OCI-M2 (cell line): ENCODE results near the gene NFYB.
"Not testable (repeated sequence)": the region's sequence is repeated elsewhere in the genome, so short reads cannot be mapped to it uniquely, and the experiment has no call there.

Source experiments
- DNase-seq: peaks from one replicate; lab custom pipeline; 2025; ENCODE audit not compliant: unreplicated experiment; lab: John Stamatoyannopoulos, UW

Gene NFYB

DNA sequence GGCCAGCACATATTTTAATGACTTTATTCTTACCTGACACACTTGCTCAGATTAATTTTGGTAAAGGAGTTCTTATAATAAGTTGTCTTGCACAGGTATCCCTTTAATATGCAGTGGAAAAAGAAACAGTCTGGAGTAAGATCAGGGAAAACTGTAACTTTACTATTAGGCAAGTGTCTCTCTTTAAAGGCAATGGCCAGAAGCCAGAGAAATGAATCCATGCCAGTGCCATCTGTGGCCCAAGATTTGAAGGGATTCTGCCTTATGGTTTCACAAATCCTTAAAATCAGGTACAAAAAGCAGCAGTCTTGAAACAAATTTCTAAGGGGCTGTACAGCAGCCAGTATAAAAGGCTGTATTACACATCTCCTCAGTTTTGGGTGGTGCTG is 22.4 kb downstream of the NFYB start:
- no peak for DNase-seq

DNA sequence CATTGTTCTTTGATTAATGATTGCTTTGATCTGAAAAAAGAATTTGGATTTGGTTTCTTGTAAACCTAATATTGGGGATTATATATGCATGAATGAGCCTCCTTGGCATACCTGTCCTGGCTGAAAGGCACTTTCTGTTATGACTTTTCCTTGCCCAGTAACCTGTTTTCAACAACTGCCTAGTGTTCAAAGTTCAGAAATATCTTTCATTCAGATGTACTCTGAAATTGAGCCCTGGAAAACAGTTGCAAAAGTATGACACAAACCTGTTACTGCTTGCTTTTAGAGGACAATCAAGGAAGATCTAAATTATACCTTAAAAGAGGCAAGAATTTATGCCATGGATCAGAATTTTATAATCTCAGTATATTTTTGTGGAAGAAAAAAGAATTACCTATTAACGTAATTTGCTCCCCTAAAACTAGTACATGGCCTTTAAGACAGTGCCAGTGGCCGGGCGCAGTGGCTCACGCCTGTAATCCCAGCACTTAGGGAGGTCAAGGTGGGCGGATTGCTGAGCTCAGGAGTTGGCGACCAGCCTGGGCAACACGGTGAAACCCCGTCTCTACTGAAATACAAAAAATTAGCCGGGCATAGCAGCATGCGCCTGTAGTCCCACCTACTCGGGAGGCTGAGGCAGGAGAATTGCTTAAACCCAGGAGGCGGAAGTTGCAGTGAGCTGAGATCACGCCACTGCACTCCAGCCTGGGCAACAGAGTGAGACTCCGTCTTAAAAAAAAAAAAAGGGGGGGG is 23.0 kb downstream of the NFYB start:
- not testable (repeated sequence) for DNase-seq

DNA sequence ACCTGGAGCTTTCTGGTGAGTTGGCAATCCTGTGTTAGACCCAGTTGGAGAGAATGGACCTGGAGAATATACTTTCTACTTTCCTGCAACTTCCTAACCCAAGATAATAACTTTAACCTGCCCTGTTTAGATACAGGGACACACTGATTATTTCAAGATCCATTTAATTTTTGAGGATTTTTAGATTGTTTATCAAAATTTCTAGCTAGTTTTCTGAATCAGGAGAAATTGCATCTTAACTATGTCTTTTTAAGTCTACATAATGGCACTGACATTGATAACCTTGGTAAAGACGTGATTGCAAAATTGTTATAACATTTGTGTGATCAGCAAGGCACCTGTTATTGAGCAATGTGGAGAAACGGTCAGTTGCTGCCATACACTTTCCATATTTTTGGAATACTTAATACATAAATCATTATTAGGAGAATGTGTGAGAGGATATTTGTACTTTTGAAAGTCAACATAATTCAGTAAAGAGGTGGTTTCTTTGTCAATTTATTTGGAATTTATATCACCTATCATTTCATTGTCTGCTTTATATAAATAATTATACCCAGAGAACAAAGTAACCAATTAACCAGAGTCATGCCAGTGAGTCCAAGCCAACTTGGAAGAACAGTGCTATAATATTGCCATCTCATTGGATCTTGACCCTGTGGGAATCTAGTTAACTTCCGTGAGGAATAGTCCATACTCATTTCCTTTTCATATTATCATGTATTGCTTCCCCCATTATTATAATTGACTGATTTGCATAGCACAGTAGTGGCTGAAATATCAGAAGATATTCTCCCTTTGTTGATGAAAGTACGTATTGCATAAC is 28.4 kb downstream of the NFYB start:
- no peak for DNase-seq

DNA sequence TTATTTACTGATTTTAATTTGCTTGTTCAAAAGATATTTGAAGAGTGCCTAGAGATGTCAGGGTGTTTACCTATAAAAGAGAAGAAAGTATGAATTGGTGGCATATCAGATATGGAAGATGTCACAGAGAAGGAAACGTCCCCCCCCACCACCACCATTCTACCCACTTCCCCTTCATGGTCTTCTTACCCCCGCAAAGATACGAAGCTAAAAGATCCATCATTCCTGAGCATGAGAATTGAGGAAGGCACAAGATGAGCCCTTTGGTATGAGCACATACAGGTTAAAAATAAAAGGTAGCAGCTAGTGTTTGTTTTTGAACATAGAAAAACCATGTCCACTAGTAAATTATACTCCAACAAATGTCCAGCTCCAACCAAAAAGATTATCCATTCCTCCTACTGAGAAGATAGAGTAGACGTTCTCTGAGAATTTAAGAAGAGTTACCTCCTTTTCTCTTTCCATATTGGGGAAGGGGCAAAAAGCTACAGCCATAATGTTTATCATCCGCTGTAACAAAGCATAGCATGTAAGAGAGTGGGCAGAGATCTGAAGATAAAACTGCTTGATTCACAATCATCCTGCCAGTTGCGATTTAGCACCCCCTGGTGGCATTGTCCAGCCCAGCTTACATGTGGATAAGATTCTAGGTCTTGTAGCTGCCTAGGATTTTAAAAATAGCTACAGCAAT is 29.1 kb downstream of the NFYB start:
- DNase-seq = peak; percentile 5

DNA sequence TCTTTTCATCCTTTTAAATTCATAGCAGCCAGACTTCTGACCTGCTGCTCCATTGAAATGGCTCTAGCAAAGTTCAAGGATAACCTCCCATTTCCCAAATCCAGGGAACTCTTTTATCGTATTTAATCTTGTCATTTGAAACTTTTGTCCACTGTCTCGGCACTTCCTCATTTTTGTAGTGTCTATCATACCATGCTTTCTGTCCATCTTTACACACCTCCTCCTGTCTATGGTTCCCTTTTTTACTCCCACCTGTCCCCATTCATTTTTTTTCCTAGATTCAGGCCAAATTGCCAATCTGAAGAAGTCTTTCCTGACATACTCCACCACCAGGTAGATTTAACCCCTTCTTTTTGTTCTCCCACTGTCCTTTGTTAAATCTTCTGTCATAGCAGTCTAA is 31.0 kb downstream of the NFYB start:
- DNase-seq = no peak

DNA sequence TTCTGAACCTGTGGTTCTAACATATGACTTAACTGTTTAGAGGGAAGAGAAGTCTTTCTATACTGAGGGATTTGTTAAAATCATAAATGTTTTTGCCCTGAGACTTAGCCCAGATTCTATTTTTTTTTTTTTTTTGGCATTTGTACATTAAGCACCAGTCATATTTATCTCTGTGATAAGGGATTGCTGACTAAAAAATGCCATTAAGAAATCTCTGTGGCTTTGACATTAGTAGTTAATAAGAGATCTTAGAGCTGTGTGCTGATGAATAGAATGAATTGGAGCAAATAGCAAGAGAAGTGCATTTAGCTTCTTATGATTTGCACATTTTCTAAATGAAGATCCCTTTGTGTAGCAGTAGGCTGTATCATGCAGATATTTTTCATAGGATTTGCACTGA is 32.5 kb downstream of the NFYB start:
- no peak for DNase-seq

DNA sequence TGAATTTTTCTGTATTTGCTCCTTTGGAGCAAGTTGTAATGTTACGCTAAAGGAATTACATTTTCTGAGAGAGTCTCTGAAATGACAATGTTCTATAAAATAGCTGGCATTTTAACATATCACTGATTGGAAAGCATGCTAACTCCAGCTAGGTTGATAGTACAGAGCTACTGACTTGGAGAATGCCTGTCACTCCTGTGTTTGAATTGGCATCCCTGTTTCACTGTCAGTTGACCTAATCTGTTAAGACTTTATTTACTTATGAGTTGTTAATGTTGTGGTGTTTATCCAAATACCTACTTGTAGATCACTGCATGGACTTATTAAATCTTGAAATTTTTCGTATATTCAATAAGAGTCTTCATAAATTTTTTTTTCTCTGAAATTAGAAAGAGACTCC is 40.1 kb downstream of the NFYB start:
- no peak for DNase-seq

DNA sequence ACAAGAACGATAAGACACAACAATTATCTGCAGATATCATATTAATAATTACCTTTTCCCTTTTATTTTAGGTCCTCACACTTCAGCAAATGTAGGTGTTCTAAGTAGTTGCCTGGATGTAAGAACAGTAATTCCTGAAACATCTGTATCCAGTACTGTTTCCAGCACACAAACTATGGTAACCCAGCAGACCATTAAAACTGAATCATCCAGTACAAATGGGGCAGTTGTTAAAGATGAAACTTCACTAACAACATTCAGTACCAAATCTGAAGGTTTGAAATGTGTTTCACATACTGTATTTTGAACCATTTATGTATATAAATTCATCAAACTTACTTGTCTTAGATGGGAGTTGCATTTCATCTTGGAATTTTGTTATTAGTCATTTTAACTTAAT is 42.7 kb downstream of the NFYB start:
- DNase-seq = no peak

DNA sequence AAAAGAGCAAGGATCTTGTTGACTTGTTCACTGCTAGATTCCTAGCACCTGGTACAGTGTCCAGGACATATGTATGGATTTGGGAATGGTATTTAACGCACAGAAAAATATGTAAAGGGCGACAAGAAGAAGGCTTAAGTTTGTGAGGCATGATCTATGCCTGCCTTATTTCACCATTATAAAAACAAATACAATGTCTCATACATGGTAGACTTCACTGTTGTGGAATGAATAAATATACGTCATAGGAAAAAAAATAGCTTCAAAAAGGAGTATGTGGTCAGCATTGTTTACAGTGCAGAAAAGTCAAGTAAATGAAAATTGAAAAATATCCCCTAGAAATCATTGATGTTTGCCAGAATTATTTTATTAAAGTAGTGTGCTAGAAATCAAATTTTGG is 43.7 kb downstream of the NFYB start:
- DNase-seq = no peak

DNA sequence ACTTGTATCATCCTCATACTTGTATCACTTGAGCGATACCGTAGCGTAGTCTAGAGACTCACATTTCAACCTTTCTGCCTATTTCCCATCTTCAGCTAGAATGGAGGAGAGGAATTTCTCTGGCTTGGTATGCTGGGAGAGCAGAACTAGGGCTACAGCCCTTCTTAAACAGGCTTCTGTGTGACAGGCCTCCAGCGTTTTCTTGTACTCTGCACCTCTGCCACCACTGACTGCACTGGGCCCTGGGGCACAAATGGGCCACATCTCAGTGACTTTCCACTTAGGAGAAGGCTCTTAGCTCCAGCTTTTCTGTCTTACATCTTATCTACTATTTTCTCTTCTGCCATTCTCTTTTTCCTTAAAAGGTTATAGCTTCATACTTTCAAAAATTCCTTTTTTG is 46.9 kb downstream of the NFYB start:
- no peak for DNase-seq

DNA sequence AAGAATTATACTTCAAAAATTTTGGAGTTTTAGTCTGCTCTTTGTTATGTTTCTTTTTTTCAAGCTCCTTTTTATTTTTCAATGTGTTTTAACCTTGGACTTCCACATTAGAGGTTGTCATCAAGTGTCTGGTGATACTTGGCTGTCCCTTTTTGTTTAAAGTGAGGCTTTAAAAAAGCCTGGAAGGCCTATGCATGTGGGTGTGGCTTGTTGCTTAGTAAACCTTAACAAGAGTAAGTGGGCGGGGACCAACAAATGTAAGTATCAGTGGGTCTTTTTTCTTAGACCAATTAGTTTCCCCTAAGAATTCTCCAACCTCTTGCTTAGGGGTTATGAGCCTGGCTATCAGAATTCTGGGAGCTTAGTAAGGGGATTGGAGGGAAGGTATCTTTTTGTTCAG is 47.3 kb downstream of the NFYB start:
- no peak for DNase-seq

DNA sequence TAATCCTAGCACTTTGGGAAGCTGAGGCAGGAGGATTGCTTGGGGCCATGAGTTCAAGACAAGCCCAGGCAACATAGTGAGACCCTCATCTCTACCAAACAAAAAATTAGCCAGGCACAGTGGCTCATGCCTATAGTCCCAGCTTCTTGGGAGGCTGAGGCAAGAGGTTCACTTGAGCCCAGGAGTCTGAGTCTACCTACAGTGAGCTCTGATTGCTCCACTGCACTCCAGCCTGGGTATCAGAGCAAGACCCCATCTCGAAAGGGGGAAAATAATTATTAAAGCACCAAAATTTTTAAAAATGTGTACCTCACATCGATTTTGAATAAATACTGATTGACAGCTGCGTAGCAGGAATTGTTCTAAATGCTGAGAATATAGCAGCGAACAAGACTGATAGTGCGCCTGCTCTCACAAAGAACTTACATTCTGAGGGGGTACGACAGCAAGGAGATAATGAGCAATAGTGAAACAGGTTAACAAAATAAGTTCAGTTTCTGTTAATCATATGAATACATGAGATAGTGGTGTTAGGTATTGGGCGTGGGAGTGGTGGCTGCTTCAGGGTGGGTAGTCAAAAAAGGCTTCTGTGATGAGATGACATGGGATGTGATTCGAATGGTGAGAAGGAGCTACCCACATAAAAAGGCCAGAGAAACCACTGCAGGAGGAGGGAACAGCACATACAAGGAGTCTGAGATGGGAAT is 54.1 kb downstream of the NFYB start:
- no peak for DNase-seq

DNA sequence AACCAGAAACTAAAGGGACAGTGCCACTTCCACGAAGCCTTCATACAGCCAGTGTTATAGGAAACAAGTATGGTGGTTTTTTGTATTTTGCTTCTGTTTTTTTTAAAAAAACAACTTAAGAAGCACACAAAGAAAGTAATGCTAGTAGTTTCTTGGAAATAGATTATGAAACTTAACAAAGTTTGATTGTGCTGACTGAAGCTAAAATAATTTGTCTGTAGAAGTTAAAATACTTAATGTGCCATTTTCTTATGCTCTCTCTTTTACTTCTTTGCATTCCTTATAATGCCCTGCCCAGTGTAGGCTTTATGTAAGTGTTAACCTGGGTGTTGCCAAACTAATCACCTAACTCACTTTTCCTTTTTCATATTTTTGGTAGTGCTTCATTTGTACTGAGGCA is 57.2 kb downstream of the NFYB start:
- DNase-seq = no peak

DNA sequence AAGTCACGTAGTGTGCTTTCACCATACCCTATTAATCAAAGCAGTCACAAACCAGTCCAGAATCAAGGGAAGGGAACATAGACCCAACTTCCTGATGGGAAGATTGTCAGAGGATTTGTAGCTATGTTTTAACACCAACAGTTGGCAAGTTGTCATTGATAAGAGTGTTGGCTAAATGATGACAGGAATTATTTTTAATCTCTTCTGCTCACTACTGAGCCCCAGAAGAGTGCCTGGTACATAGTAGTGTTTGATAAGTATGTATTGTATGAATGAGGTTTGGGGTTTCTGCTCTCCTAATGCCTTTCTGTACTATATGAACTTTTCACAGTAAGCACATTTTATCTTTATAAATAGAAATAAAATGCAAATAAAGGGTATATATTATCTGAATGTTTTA is 59.0 kb downstream of the NFYB start:
- no peak for DNase-seq

DNA sequence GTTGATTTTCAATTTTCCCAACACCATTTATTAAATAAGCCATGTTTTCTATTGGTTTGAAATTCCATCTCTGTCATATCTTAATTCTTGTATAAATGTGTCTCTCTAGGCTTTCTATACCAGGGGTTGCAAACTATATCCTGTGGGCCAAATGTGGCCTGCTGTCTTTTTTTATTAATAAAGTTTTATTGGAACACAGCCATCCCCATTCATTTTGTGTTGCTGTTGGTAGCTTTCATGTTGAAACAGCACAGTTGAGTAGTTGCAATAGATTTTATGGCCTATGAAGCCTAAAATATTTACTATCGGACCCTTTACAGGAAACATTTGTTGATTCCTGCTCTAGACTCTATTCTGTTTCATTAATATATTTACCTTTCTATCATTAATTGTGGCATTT is 64.3 kb downstream of the NFYB start:
- DNase-seq = no peak

DNA sequence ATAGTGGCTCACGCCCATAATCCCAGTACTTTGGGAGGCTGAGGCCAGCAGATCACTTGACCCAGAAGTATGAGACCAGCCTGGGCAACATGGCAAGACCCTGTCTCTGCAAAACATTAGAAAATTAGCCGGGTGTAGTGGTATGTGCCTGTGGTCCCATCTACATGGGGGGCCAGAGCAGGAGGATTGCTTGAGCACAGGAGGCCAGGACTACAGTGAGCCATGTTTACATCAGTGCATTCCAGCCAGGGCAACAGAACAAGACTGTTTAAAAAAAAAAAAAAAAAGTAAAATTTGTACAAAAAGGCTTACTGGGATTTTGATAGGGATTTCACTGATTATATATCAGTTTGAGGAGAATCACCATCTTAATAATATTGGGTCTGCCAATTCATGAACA is 65.9 kb downstream of the NFYB start:
- no peak for DNase-seq
